NCI-H2227 (cell line): ENCODE measurements around the gene GALR3.
"Not testable (repeated sequence)": the region's sequence is repeated elsewhere in the genome, so short reads cannot be mapped to it uniquely, and the experiment has no call there.

Experiments
- DNase-seq: peaks from one replicate; lab custom pipeline; 2025; ENCODE audit not compliant: unreplicated experiment; lab: John Stamatoyannopoulos, UW

Gene GALR3

GRCh38 chr22:37823134-37823985 is at the start of gene GALR3:
Gene GALR3, plus strand, starts transcription at chr22:37823382. Its CDS starts 25 bp downstream, at chr22:37823407.
- DNase-seq, result no peak

- no peak for DNase-seq
Observed at GRCh38 chr22:37774728-37775127, 48.5 kb upstream of the GALR3 start.

- DNase-seq, result no peak
Observed at GRCh38 chr22:37775785-37776638, 47.2 kb upstream of the GALR3 start.

- DNase-seq, result no peak
Observed at GRCh38 chr22:37776639-37777005, 46.6 kb upstream of the GALR3 start.

- no peak for DNase-seq
Observed at GRCh38 chr22:37777122-37777687, 46.0 kb upstream of the GALR3 start.

- no peak for DNase-seq
Observed at GRCh38 chr22:37778370-37779009, 44.7 kb upstream of the GALR3 start.

- DNase-seq, result no peak
Observed at GRCh38 chr22:37781434-37782059, 41.6 kb upstream of the GALR3 start.

GRCh38 chr22:37782340-37783168 is 40.6 kb upstream of the GALR3 start:
- no peak for DNase-seq

GRCh38 chr22:37784829-37785495 is 38.2 kb upstream of the GALR3 start:
- no peak for DNase-seq

GRCh38 chr22:37790234-37790633 is 32.9 kb upstream of the GALR3 start:
- DNase-seq, result no peak

- no peak for DNase-seq
Observed at GRCh38 chr22:37792494-37792893, 30.7 kb upstream of the GALR3 start.

- DNase-seq, result no peak
Observed at GRCh38 chr22:37794376-37794775, 28.8 kb upstream of the GALR3 start.

- DNase-seq, result no peak
Observed at GRCh38 chr22:37796079-37796478, 27.1 kb upstream of the GALR3 start.

- not testable (repeated sequence) for DNase-seq
Observed at GRCh38 chr22:37797259-37797658, 25.9 kb upstream of the GALR3 start.

- no peak for DNase-seq
Observed at GRCh38 chr22:37797874-37798500, 25.2 kb upstream of the GALR3 start.

GRCh38 chr22:37799979-37800378 is 23.2 kb upstream of the GALR3 start:
- DNase-seq, result not testable (repeated sequence)

GRCh38 chr22:37801946-37802309 is 21.3 kb upstream of the GALR3 start:
- DNase-seq, result peak; percentile 71

- DNase-seq, result peak; percentile 80
Observed at GRCh38 chr22:37802310-37803194, 20.6 kb upstream of the GALR3 start.
